Mesodermal cell (in vitro differentiated cells): ENCODE measurements around the gene RPL39L.

Experiments
- H3K27ac ChIP-seq: 2 replicates; pipeline ENCODE4 v1.7.0; 2013; ENCODE audit warnings: mild to moderate bottlenecking, low read depth, low read length, moderate library complexity; ENCODE audit not compliant: severe bottlenecking
- H3K36me3 ChIP-seq: 2 replicates; pipeline ENCODE4 v1.7.1; 2013; ENCODE audit warnings: mild to moderate bottlenecking, low read length, moderate library complexity; ENCODE audit not compliant: control insufficient read depth, insufficient read depth
- H3K4me1 ChIP-seq: one replicate; pipeline ENCODE4 v1.7.1; 2013; ENCODE audit warnings: mild to moderate bottlenecking, low read length; ENCODE audit not compliant: insufficient read depth, control insufficient read depth, poor library complexity, severe bottlenecking
- H3K4me3 ChIP-seq: 2 replicates; pipeline ENCODE4 v1.7.0; 2013; ENCODE audit warnings: low read length, control low read depth, mild to moderate bottlenecking; ENCODE audit not compliant: insufficient read depth, poor library complexity, severe bottlenecking; ENCODE audit errors: extremely low read depth
- H3K9me3 ChIP-seq: 2 replicates; pipeline ENCODE4 v1.7.1; 2013; ENCODE audit warnings: mild to moderate bottlenecking, low read length, moderate library complexity; ENCODE audit not compliant: control insufficient read depth
- WGBS, 2 experiments: methylation state at CpG; one replicate each; pipeline ENCODE4 v1.1.5; 2013; ENCODE audit warnings: missing lambda C conversion rate in 2 of 2; ENCODE audit not compliant: insufficient coverage in 2 of 2; 5-methylcytosine and 5-hydroxymethylcytosine counted together

Gene RPL39L

DNA sequence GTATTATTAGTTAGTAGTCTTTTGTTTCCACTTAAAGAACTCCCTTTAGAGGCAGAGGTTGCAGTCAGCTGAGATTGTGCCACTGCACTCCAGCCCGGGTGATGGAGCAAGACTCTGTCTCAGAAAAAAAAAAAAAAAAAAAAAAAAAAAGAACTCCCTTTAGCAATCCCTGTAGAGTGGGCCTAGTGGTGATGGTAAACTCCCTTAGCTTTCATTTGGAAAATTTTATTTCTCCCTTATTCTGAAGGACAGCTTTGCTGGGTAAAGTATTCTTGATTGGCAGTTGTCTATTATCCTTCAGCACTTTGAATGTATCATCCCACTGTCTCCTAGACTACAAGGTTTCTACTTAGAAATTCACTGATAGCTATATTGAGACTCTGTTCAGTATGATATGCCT, 46.0 kb downstream of the RPL39L start:
- WGBS, 2 experiments, result no CpG with 5 or more reads among the region's 1 CpG
- no peaks in the 10 kb centered on the region for H3K4me1 ChIP-seq

DNA sequence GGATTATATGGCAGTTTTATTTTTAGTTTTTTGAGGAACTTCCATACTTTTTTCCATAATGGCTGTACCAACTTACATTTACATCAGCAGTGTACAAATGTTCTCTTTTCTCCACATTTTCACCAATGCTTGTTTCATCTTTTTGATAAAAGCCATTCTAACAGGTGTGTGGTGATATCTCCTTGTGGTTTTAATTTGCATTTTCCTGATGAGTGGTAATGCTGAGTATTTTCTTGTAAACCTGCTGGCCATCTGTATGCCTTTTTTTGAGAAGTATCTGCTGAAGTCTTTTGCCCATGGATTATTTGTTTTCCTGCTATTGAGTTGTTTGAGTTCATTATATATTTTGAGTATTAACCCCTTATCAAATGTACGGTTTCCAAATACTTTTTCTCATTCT, 50.6 kb downstream of the RPL39L start:
- no peak overlapping the region for H3K4me3 ChIP-seq

More for the DNA sequence above, 46.0 kb downstream of the RPL39L start:
- Histone ChIP-seq H3K4me3 (no peak overlapping the region), H3K9me3 (no peaks in the 10 kb centered on the region), H3K27ac (no peak overlapping the region), H3K36me3 (no peaks in the 10 kb centered on the region)

DNA sequence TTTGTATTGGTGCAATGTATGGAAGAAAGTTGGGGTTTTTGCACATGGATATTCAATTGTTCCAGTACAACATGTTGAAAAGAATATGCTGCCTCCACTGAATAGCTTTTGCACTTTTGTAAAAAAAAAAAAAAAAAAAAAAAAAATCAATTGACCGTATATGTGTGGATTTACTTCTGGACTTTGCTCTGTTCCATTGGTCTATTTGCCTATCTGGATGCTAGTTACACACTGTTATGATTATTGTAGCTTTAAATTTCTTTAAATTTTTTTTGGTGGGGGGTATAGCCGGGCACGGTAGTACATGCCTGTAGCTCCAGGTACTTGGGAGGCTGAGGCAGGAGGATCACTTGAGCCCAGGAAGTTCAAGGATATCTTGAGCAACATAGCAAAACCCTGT, 52.5 kb downstream of the RPL39L start:
- Histone ChIP-seq H3K36me3 (no peaks in the 10 kb centered on the region), H3K4me1 (peaks cover 12% of the 10 kb centered on the region), H3K27ac (no peak overlapping the region), H3K9me3 (peaks cover 4% of the 10 kb centered on the region), H3K4me3 (no peak overlapping the region)
- no CpG with 5 or more reads among the region's 3 CpGs for WGBS, 2 experiments

More for the DNA sequence above, 50.6 kb downstream of the RPL39L start:
- H3K27ac ChIP-seq, result no peak overlapping the region
- peaks cover 4% of the 10 kb centered on the region for H3K9me3 ChIP-seq
- peaks cover 12% of the 10 kb centered on the region for H3K4me1 ChIP-seq
- WGBS, 2 experiments, result 100% methylated on average over 1 of the region's 1 CpG; no CpG with 5 or more reads in 1 of the 2 experiments
- H3K36me3 ChIP-seq, result no peaks in the 10 kb centered on the region

DNA sequence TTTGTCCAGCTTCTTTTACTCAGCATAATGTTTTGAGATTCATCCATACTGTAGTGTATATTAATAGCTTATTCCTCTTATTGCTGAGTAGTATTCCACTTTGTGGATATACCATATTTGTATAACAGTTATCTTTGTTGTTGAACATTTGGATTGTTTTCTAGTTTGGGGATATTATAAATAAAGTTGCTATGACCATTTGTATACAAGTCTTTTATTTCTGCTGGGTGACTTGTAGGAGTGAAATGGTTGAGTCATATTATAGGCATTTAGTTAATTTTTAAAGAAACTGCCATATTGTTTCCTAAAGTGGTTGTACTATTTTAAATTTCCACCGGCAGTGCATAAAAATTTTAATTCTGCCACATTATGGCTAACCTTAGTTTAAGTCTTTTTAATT, 53.4 kb downstream of the RPL39L start:
- Histone ChIP-seq H3K36me3 (no peaks in the 10 kb centered on the region), H3K4me1 (peaks cover 12% of the 10 kb centered on the region), H3K9me3 (peaks cover 4% of the 10 kb centered on the region), H3K4me3 (no peak overlapping the region), H3K27ac (no peak overlapping the region)
- WGBS, 2 experiments, result no CpG with 5 or more reads among the region's 1 CpG

DNA sequence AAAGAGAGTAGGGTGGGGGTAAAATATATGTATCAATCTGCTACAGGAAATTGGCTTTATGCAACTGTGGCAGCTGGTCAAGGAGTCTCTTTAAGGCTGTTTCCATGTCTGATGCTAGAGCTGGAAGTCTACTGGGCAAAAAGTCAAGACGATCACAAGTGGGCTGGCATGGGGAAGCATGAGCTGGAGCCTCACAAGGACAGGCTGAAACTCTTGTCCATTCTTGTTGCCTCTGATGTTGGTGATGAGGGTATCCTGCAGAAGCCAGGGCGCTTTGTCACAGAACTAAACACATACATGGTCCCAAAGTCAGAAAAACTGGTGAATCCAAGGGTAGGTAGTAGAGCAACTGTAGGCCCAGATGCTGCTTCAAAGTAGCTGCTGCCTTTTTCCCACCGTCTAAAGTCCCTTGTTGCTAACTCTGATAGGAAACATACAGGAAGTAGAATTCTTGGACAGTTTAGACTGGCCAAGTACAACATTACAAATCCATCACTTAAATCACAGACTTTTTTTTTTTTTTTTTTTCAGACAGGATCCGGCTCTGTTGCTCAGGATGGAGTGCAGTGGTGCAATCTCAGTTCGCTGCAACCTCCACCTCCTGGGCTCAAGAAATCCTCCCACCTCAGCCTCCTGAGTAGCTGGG, 54.2 kb downstream of the RPL39L start:
- no peaks in the 10 kb centered on the region for H3K36me3 ChIP-seq
- H3K4me3 ChIP-seq, result no peak overlapping the region
- 100% methylated on average over 3 of the region's 5 CpGs; no CpG with 5 or more reads in 1 of the 2 experiments for WGBS, 2 experiments
- no peak overlapping the region for H3K27ac ChIP-seq
- H3K4me1 ChIP-seq, result peaks cover 12% of the 10 kb centered on the region
- H3K9me3 ChIP-seq, result peaks cover 4% of the 10 kb centered on the region

DNA sequence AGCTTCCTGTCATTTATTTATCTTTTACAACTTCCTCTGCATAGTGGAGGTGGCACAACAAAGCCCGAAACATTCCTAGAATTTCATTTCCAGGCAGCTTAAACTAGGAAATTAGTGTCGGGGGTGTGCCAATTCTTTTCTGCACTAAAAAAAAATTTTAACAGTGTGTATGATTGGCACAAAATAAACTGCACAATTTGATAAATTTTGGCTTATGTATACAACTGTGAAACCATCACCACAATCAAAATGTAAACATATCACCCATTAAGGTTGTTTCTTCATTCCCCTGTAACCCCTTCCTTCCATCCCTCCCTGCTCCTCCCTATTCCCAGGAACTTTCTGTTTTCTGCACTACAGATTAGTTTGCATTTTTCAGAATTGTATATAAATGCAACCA, 54.7 kb downstream of the RPL39L start:
- Histone ChIP-seq H3K4me3 (no peak overlapping the region), H3K4me1 (peaks cover 12% of the 10 kb centered on the region), H3K27ac (no peak overlapping the region), H3K36me3 (no peaks in the 10 kb centered on the region), H3K9me3 (peaks cover 4% of the 10 kb centered on the region)
- WGBS, 2 experiments, result no CpG with 5 or more reads among the region's 2 CpGs

DNA sequence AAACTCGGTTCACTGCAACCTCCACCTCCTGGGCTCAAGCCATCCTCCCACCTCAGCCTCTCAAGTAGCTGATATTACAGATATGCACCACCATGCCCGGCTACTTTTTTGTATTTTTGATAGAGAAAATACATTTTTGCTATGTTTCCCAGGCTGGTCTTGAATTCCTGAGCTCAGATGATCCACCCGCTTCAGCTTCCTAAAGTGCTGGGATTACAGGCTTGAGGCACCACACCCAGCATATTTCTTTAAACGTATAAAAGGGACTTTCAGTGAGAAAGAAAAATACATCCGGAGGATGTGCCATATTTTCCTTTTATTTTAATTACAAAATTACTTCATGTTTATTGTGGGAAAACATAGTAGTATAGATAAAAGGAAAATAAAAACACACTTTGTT, 55.2 kb downstream of the RPL39L start:
- Histone ChIP-seq H3K4me1 (peaks cover 12% of the 10 kb centered on the region), H3K9me3 (peaks cover 4% of the 10 kb centered on the region), H3K36me3 (no peaks in the 10 kb centered on the region), H3K27ac (no peak overlapping the region), H3K4me3 (no peak overlapping the region)
- 83 to 100% methylated on average over 1 to 2 of the region's 5 CpGs for WGBS, 2 experiments

DNA sequence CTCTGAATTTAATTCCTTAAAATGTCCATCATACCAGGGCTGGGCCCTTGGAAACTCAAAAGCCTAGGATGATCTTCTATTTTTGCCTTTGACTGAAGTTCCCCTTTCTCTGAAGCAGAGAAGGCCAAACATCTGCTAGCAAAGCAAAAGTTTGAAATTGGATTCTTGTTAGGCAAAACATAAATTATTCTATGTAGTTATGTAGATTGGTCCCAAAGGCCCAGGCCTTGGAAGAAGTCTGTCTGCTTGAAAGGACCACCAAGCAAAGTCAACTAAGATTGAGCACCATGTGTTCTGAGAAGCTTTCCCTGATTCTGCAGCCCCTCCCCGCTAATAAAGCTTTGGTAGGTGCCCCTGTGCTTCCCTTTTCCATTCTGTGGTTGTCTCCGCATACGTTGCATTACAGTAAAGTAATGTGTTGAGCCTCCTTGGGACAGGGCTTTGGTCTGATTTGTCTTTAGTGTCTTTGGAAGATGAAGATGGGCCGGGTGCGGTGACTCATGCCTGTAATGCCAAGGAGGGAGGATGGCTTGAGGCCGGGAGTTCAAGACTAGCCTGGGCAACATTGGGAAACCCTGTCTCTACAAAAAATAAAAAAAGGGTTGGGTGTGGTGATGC, 56.4 kb downstream of the RPL39L start:
- WGBS, 2 experiments, result 83 to 98% methylated on average over 4 to 5 of the region's 6 CpGs
- H3K27ac ChIP-seq, result no peak overlapping the region
- H3K4me1 ChIP-seq, result peaks cover 12% of the 10 kb centered on the region
- peaks cover 4% of the 10 kb centered on the region for H3K9me3 ChIP-seq
- H3K36me3 ChIP-seq, result peaks cover 5% of the 10 kb centered on the region
- H3K4me3 ChIP-seq, result no peak overlapping the region

DNA sequence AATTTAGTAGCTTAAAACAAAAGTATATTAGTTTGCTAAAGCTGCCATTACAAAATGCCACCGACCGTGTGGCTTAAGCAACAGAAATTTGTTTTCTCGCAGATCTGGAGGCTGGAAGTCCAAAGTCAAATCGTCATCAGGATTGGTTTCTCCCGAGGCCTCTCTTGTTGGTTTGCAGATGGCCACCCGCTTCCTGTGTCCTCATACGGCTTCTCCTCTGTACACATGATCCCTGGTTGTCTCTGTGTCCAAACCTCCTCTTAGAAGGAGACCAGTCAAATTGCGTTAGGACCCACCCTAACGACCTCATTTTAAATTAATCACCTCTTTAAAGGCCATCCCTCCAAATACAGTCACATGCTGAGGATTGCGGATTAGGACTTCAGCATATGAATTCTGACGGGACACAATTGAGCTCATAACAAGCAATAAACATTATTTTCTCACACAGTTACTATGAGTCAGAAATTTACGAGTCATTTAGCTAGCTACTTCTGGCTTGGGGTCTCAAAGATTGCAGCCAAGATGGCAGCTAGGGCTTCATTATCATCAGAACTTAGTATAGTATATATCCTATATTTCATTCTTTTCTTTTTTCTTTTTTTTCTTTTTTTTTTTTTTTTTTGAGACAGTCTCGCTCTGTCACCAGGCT, 58.4 kb downstream of the RPL39L start:
- H3K36me3 ChIP-seq, result peaks cover 24% of the 10 kb centered on the region
- WGBS, 2 experiments, result 95 to 96% methylated on average over 12 of the region's 13 CpGs

DNA sequence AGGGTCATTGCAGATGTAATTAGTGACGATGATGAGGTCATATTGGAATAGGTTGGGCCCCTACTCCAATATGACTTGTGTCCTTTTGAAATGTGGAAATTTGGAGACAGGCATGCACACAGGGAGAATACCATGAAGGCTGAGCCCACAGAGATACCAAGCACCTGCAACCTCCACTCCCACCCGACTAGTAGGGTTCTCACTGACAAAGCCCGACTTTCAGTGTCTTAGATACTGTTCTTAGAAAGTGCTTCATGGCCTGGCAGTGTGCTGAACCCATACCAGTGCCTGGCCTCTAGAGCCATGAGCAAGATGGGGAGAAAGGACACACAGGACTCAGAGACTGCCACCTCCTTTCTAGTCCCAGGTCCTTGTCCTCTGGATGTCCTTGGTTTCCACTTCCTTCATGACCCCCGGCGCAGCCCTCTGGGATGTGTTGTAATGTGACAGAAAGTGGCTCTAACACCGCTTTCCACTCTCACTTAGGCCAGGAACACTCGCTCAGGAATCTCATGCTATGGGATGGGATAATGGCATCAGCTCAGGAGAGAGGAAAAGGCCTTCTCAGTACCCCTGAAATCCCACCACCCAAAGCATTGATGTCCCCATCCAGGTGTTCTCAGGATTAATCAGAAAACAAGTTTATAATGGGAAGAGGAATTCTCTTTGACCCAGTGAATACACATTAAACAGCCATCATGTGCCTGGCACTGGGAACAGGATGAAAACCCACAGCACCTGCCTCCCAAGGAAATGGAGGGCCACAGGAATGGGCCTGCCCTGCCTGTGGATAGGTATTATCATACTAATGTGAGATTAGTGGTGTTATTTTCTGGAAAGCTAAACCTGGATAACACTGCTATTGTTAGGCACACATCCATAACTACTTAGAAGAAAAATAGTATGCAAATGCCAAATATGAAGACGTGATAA, 59.9 kb downstream of the RPL39L start:
- Histone ChIP-seq H3K9me3 (no peaks in the 10 kb centered on the region), H3K27ac (no peak overlapping the region), H3K4me1 (peaks cover 4% of the 10 kb centered on the region), H3K4me3 (no peak overlapping the region), H3K36me3 (peaks cover 34% of the 10 kb centered on the region)
- WGBS, 2 experiments, result 100% methylated on average over 1 to 2 of the region's 8 CpGs

More for the DNA sequence above, 58.4 kb downstream of the RPL39L start:
- peaks cover 12% of the 10 kb centered on the region for H3K4me1 ChIP-seq
- no peak overlapping the region for H3K4me3 ChIP-seq
- H3K27ac ChIP-seq, result no peak overlapping the region
- H3K9me3 ChIP-seq, result no peaks in the 10 kb centered on the region
